ENCODE measurements around the gene BEX2. TPM values are rescaled to one million over a fixed set of nuclear protein-coding genes. Genes with fewer than 3 reads are reported as not detected.

Gene BEX2
- 1.6 TPM in 1 of 2 replicates, not detected in the other for total RNA-seq

DNA sequence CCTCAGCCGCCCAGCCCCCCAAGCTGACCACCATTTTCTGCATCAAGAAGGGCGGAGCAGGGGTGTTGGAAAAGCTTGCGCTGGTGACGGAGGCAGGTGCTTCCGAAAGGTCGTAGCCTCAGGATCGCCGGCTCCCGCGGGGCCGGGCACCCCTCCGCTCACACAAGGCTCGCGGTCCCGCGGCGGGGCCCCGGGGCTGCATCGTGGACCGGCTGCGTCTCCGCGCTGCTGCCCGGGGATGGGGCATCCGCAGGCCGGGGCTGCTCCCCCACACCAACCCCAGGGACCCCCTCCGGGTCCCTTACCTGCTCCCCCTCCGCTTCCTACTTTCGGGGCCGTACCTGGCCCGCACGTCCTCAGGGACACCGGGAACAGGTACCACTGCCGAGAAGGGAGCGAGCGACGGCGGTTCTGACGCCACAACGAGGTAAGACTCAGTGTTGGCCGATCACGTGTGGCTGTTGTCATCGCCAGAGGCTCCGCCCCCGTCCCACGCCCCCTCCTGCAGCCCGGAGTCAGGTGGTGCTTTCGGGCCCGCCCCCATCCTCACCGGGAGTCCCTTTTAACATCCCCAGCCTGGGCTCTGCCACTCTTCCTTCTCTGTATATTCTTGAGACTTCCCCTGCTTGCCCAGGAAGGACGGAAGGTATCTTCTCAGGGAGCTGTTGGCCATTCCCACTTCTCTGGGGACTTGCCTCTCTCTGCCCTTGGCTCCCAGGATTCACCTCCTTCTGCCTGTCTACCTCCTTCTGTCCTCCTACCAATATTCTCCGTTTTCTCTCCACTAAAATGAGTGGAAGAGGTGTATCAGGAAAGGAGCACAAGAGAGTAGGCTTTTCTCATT is at the start of gene BEX2:
Gene BEX2, minus strand, starts transcription at position 436 of the 844 bp plus-strand sequence. CDS start 1,014 bp downstream, outside the sequence.

DNA sequence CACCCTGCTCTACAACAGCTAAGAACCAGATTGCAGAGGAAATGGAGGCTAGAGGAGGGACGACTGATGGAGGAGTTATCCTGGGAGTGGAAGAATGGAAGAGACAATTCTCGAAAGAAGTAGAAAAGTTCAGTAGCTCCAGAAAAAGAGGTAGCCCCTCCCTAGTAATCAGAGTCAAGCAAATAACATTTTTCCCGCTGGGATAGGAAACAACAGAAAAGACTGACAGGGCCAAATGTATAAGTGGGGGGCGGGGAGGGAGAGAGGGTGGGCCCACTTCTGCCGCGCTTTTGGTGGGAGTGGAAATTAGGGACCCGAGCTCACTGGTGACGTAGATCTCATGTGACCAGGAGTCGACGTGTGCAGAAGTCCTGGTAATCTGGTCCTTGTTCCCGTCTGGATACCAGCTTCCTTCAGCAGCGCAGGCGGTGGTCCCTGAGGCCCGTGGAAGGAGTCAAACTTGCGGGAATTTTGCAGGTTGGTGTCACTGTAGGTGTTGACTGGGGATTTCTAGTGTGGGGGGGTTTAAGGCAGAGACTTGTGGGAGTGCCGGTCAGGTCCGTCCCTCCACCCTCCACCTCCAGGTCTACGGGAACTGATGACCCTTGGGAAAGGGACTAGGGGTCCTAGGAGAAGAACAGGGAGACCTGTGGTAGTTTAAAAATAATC is 45.5 kb upstream of the BEX2 start, which contains the start of gene TCEAL9:
Gene TCEAL9, plus strand, starts transcription at position 377 of the 669 bp plus-strand sequence. CDS start 1,179 bp downstream, outside the sequence.

GRCh38 chrX:103329991-103330390 is 19.2 kb upstream of the BEX2 start, which contains the start of gene TCEAL7:
TSS of gene TCEAL7 (plus strand) at chrX:103330239. CDS start at chrX:103331404, 1,165 bp downstream.

DNA sequence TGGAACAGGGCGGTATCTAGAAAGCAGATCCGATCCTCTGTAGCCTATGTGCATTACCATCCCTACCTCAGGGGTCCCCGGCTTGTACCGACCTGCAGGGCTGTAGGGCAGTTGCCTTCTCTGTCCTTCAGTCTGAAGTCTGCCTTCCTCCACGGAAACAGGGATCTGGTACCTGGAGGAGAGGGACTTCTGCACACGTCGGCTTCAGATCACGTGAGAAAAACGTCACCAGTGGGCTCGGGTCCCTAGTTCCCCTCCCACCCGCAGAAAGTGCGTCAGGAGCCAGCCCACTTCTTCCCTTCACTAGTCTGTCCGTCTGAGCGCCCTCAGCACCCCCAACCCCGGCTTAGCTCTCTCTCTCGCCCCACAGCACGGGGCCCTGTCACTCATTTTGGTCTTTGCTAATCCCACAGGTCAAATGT is 34.2 kb downstream of the BEX2 start, which contains the start of gene TCEAL5:
Gene TCEAL5, minus strand, starts transcription at position 170 of the 422 bp plus-strand sequence. CDS start 2,187 bp downstream, outside the sequence.

Other genes starting within 250 kb of the BEX2 start
- gene BEX1, start 246.8 kb downstream of the BEX2 start, total RNA-seq = 0.96 and 13.6 TPM in 2 replicates
- not detected in 2 replicates for gene NXF3, start 217.8 kb downstream of the BEX2 start, total RNA-seq
- gene BEX4, start 95.9 kb downstream of the BEX2 start, total RNA-seq = 20.3 and 21.2 TPM in 2 replicates
- 94.8 and 97.3 TPM in 2 replicates for gene TCEAL8, start 55.8 kb downstream of the BEX2 start, total RNA-seq
- not detected in 2 replicates for gene TCEAL5, start 34.2 kb downstream of the BEX2 start, total RNA-seq
- gene TCEAL7, start 19.2 kb upstream of the BEX2 start, total RNA-seq = 30.5 and 43.8 TPM in 2 replicates
- gene TCEAL9, start 45.5 kb upstream of the BEX2 start, total RNA-seq = 90.5 and 93.3 TPM in 2 replicates
- gene BEX3, start 65.5 kb upstream of the BEX2 start, total RNA-seq = 287 and 308 TPM in 2 replicates
- gene RAB40A, start 208.5 kb upstream of the BEX2 start, total RNA-seq = not detected in 2 replicates

Measured in epithelial cell of alveolus of lung (primary cell).